Activated CD4-positive, CD25-positive, alpha-beta regulatory T cell treated with anti-CD3 and anti-CD28 coated beads, Interleukin-2, amount 50 U/mL, for 72 hours (primary cell): ENCODE measurements around the gene CPD.
"Not testable (repeated sequence)": the region's sequence is repeated elsewhere in the genome, so short reads cannot be mapped to it uniquely, and the experiment has no call there.

Experiments used
- DNase-seq: peaks from one replicate; pipeline ENCODE4 v3.0.0; 2021

Gene CPD

DNA sequence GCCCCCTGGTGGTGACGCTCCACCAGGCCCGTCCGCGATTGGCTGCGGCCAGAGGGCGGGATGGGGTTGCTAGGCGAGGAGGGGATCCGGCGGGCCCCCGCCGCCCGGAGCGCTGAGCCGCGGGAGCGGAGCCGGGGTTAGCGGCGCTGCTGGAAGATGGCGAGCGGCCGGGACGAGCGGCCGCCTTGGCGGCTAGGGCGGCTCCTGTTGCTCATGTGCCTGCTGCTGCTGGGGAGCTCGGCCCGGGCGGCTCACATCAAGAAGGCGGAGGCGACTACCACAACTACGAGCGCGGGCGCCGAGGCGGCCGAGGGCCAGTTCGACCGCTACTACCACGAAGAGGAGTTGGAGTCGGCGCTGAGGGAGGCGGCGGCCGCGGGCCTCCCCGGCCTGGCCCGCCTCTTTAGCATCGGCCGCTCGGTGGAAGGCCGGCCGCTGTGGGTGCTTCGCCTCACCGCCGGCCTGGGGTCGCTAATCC is at the start of gene CPD:
Gene CPD (plus strand): TSS at position 103 of the 478 bp plus-strand sequence. CDS start 54 bp downstream, at position 157.
- peak; percentile 97 for DNase-seq

GRCh38 chr17:30332057-30332542 is 46.6 kb upstream of the CPD start:
- no peak for DNase-seq

- no peak for DNase-seq
Observed at GRCh38 chr17:30333503-30334360, 45.0 kb upstream of the CPD start, which contains the start of gene TMIGD1. TMIGD1 (minus strand) TSS chr17:30334057; CDS start chr17:30332133, 1,924 bp downstream.

DNA sequence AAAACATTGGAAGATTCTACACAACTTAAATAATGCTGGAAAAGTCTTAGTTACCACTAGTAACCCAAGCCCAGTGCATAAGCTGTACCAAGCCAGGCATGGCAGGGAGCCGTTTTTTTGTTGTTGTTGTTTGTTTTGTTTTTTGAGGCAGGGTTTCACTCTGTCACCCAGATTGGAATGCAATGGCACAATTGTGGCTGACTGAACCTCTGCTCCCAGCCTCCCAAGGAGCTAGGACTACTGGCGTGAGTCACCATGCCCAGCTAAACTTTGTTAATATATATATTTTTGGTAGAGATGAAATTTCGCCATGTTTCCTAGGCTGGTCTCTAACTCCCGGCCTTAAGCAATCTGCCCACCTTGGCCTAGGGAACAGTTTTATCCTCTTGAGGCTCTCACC is 44.3 kb upstream of the CPD start:
- DNase-seq = no peak

GRCh38 chr17:30336369-30337171 is 42.2 kb upstream of the CPD start:
- peak; percentile 54 for DNase-seq

DNA sequence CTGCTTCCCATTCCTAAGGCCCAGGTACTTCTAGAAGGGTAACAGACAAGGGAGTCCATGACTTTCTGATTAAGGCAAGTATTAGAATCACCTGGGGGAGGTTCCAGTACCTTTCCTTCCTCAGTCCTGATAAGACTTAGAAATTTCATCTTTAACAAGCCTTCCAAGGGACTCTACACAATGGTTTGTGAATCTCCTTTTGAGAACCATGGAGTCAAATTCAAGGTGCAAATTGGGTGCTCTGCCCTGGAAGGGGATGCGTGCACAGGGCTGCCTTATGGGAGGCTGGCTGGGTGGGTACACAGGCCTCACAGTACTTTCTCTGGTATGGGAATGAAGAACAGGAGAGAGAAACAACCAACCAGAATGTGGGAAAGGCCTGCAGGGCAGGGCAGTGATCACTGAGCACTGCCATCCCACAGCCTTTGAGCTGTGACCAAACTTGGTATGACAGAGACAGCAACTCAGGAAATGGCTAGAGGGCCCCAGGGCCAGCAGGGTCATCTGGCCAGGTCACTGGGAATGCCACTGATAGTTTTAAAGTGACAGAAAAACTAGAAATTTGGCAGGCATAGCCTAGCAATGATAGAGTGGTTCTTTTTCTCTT is 41.2 kb upstream of the CPD start:
- DNase-seq = no peak

GRCh38 chr17:30339086-30339485 is 39.6 kb upstream of the CPD start:
- no peak for DNase-seq

- DNase-seq = no peak
Observed at GRCh38 chr17:30340801-30341356, 37.8 kb upstream of the CPD start.

DNA sequence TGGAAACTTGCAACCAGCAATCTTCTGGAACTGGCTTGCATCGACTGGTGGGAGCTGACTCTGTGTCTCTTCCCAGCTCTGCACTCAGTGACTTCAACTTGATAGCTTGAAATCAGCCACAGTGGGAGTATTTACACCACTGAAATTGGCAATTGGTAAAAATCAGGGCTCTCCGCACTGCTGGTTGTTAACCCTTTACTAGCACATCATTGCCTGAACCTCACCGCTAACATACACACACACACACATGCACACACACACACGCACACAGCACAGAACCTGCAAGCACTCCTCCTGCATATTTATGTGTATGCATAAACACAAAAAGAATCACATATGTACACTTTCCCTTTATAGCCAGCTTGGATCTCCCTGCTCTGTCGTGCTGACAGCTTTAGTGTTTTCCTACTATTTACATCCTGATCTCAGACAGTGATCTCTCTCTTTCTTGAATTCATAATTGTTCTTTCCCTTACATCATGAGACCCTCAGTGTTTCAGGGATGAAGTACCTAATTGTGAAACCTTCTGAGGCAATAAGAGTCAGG is 37.0 kb upstream of the CPD start:
- no peak for DNase-seq

GRCh38 chr17:30343244-30343643 is 35.5 kb upstream of the CPD start:
- not testable (repeated sequence) for DNase-seq

- no peak for DNase-seq
Observed at GRCh38 chr17:30343796-30344195, 34.9 kb upstream of the CPD start.

- DNase-seq = no peak
Observed at GRCh38 chr17:30344283-30345088, 34.2 kb upstream of the CPD start.

DNA sequence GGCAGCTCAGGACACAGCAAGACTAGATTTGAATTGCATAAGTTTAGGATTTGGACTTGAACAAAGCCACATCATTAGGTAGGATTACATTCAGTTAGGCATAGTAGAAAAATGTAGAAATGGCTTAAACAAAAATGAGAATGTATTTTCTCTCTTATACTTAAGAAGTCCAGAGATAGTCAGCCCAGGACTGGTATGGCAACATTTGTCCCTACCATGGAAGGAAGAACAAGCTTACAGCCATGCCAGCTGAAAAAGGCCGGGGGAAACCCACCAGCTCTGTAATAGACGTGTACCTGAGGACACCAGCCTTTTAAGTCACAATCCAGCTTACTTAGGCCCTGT is 33.7 kb upstream of the CPD start:
- no peak for DNase-seq

- no peak for DNase-seq
Observed at GRCh38 chr17:30345527-30346075, 33.1 kb upstream of the CPD start.

DNA sequence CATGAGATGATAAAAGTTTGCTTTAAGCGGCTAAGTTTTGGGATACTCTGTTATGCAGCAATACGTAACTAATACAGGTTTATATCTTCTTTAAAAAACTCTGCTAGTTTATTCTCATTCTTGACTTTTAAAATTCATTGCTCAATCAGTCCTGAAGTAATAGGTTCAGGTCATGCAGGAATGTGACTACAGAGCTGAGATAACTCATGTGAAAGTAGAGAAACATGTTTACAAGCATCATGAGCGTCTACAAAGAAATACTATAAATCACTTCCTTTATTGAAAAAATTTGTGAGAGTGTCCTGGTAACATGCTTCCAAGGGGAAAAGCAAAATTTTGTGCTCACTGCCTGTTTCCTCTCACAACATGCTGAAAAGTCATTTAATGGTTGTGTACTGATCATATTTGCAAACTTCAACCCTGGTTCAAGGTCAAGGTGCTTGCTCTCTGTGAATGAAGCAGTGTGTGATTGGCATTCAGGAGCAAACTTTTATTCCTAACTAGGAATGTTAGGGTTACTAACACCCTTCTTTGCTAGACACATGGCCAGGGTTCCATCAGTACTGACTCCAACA is 32.4 kb upstream of the CPD start:
- DNase-seq = no peak

- no peak for DNase-seq
Observed at GRCh38 chr17:30347488-30347887, 31.2 kb upstream of the CPD start.

GRCh38 chr17:30349252-30349651 is 29.5 kb upstream of the CPD start:
- DNase-seq = no peak

DNA sequence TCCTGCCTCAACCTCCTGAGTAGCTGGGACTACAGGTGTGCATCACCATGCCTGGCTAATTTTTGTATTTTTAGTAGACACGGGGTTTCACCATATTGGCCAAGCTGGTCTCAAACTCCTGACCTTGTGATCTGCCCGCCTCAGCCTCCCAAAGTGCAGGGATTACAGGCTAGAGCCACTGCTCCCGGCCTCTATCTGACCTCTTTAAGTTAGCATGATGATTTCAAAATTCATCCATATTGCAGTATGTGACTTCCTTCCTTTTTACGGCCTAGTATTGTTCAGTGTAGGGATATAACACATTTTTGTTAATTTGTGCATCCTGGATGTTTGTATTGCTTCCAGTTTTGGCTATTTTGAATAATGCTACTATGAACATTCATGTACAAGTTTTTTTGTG is 27.5 kb upstream of the CPD start:
- DNase-seq = not testable (repeated sequence)

DNA sequence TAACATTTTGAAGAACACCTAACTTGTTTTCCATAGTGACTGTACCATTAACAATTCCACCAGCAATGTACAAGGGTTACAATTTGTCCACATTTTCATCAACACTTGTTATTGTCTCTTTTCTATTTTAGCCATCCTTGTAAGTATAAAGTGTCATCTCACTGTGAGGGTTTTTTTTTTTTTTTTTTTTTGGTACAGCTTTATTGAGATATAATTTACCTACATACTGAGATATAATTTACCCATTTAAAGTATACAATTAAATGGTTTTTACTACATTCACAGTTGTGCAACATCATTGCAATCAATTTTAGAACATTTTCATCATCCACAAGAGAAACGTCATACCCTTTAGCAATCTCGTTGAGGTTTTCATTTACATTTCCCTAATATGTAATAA is 27.0 kb upstream of the CPD start:
- DNase-seq = no peak

GRCh38 chr17:30352240-30352814 is 26.4 kb upstream of the CPD start:
- DNase-seq = no peak

DNA sequence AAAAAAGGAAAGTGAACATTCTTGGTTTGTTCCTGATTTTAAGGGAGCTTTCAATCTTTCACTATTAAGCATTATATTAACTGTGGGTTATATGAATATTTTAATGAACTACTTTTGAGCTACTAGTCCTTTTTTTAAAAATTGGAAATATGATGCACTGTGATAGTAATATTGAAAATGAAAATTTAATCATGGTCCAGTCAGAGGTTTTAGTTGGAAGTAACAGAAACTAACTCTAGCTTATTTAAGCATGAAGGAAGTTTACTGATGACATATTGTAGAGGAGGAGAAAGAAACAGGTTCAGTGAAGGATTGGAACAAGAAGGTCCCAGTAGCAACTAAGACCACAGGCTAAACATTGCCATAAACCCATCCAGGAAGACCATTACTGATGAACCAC is 24.0 kb upstream of the CPD start:
- no peak for DNase-seq
